ENCODE data around the gene TRIP12.
"Not testable (repeated sequence)": the region's sequence is repeated elsewhere in the genome, so short reads cannot be mapped to it uniquely, and the experiment has no call there.

TRIP12 gene

GRCh38 chr2:229775614-229776313 is 146.0 kb downstream of the TRIP12 start:
- TF ChIP-seq CTCF (IDR thresholded peaks at IDR 0.05; ENCODE audit: insufficient read depth, low read length, missing control alignments): no peak
- DNase-seq (ENCODE audit: low read depth, low spot score): no peak
- POLR2A ChIA-PET: no interaction called here
- CTCF ChIA-PET: interaction anchor here (1.0 to 1.3 kb wide), 3 partner anchors 9 to 27 kb away, joined by 3 read pairs; no protein-coding TSS in a partner anchor
- no peak overlapping the region for H3K4me3 ChIP-seq (ENCODE audit: low read depth, low read length)

GRCh38 chr2:229774237-229774636 is 147.6 kb downstream of the TRIP12 start:
- TF ChIP-seq CTCF (IDR thresholded peaks at IDR 0.05; ENCODE audit: insufficient read depth, low read length, missing control alignments): no peak
- ChIA-PET CTCF (no interaction called here), POLR2A (no interaction called here)
- DNase-seq (ENCODE audit: low read depth, low spot score): no peak
- no peak overlapping the region for H3K4me3 ChIP-seq (ENCODE audit: low read depth, low read length)

DNA sequence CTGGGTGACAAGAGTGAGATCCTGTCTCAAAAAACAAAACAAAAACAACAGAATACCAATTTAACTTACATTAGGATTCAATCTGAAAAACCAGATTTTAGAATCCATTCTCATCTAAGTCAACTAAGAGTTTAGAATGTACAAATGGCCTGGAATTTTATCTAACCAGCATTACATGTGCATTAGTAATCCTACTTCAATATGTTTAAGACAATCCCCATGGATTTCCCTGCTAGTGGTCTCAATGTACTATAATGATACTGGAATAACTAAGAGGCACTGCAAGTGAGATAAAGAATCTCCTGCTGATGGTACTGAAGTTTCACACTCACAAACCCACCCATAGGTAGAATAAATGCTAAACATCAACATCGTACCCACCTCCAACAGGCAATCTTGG is 153.6 kb downstream of the TRIP12 start:
- no peak for DNase-seq (ENCODE audit: low read depth, low spot score)
- no peak overlapping the region for H3K4me3 ChIP-seq (ENCODE audit: low read depth, low read length)
- CTCF ChIA-PET: interaction anchor here (2.1 kb wide), 1 partner anchor 12 kb away, joined by 9 read pairs; no protein-coding TSS in a partner anchor
- POLR2A ChIA-PET: no interaction called here
- no peak for TF ChIP-seq CTCF (IDR thresholded peaks at IDR 0.05; ENCODE audit: insufficient read depth, low read length, missing control alignments)

GRCh38 chr2:229765721-229766120 is 156.1 kb downstream of the TRIP12 start:
- H3K4me3 ChIP-seq (ENCODE audit: low read depth, low read length): no peak overlapping the region
- CTCF ChIA-PET: interaction anchor here (2.0 kb wide), 1 partner anchor 15 kb away, joined by 16 read pairs; no protein-coding TSS in a partner anchor
- no peak for DNase-seq (ENCODE audit: low read depth, low spot score)
- TF ChIP-seq CTCF (IDR thresholded peaks at IDR 0.05; ENCODE audit: insufficient read depth, low read length, missing control alignments): no peak
- POLR2A ChIA-PET: no interaction called here

- no peak for DNase-seq (ENCODE audit: low read depth, low spot score)
- ChIA-PET CTCF (interaction anchor here (2.7 kb wide), 1 partner anchor 19 kb away, joined by 19 read pairs; no protein-coding TSS in a partner anchor), POLR2A (no interaction called here)
- TF ChIP-seq CTCF (IDR thresholded peaks at IDR 0.05; ENCODE audit: insufficient read depth, low read length, missing control alignments): no peak
- no peak overlapping the region for H3K4me3 ChIP-seq (ENCODE audit: low read depth, low read length)
Measured at GRCh38 chr2:229761663-229762062, 160.1 kb downstream of the TRIP12 start.

DNA sequence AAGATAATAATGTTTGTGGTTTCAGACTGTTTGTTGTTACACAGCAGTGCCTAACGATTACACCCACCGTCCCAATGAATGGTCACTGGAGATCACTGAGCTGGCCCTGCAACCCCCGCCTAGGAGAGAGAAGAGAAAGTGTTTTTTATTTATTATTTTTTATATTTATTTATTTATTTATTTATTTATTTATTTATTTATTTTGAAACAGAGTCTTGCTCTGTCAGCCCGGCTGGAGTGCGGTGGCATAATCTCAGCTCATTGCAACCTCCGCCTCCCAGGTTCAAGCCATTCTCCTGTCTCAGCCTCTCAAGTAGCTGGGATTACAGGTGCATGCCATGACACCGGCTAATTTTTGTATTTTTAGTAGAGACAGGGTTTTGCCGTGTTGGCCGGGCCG is 164.3 kb downstream of the TRIP12 start:
- POLR2A ChIA-PET; DNase-seq (ENCODE audit: low read depth, low spot score); H3K4me3 ChIP-seq (ENCODE audit: low read depth, low read length): not testable (repeated sequence)
- CTCF ChIA-PET: interaction anchor here (1.1 kb wide), 1 partner anchor 23 kb away, joined by 4 read pairs; no protein-coding TSS in a partner anchor

Measured in AG04449 (cell line).